ENCODE data around the gene TTLL8.

Gene TTLL8

DNA sequence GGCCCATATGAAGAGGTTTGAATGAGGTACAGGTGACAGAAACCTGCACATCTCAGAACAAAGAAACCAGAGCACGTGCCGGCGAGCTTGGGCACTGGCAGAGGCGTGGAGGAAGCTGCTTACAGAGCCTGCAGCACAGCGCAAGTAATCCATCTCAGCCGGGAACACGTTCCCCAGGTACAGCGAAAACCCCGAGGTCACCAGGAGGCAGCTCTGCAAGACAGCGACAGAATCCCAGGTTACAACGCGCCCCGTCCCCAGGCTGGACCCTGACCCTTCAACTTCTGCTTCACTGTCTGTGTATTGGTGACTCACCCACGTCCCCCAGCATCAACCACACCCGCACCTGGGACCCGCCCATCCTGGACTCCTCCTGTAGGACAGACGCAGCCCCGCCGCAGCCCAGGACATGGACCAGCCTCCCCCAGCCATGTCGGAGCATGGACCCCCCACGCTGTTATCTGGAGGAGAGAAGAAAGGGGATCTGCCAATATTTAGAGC, 24.9 kb upstream of the TTLL8 start:
- DNase-seq = no peak

DNA sequence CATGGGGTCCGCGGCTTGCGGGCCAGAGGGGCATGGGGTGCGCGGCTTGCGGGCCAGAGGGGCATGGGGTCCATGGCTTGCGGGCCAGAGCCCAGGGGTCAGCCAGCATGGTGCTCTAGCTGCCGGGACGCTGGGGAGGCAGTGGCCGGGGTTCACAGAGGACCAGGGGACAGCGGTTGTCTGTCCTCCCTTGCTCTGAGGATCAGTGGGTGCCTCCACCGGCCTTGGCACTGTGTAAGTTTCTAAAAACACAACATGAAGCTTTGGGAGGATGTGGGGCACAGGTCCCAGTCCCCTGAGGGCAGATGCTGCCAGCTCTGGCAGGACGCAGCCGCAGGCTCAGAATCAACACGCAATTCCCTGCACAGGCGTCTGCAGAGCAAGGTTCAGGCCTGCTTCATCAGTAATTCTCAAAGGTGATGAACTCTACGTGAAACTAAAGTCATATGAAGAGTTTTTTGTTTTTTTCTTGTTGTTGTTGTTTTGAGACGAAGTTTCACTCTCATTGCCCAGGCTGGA, 24.2 kb upstream of the TTLL8 start:
- DNase-seq = no peak

DNA sequence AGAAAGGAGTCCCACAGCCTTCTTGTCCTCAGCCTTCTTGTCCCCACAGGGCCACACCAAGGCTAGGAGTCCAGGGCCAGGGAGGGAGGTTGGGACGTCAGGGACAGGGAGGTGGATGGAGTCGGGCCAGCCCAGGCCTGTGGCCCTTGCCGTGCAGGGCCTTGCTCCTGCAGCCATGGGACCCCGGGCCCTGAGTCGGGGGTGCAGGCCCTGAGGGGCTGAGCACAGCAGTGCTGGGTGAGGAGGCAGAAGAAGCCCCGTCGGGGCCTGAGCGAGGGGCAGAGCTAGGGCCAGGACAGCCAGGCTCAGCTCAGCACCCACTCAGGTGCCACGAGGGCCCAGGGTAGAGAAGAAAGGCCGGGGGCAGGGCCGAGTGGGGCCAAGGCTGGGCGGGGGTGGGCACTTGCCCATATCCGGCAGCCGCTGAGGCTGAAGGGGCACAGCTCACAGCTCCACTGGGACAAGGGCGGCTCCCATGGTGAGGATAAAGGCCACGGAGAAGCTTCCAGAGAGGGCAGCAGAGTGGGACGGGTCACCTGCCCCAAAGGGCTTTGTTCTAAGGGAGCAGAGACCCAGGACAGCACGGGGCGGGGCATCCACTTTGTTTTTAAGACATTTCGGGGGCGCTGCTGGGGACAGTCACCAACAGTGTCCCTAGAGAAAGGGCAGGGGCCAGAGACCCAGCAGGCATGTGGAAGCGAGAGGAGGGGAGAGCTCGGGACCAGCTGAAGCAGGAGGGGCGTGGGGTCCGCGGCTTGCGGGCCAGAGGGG, 23.5 kb upstream of the TTLL8 start:
- DNase-seq = no peak

DNA sequence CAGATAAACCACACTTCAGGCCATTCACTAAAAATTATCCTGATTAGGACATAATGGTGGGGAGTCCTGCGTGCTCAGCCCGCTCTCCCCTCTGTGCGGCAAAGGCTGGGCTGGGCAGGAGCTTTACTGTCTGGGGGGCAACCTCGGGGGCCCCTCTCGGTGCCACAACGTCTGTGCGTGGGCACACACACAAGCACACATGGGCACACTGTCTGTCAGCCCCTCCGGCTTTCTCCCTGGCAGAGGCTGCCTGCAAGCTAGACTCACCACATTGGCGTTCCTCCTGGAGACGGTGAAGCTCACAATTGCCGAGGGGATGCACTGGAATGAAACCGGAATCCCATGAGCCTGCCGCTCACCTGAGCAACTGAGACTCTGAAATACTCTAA, 22.0 kb upstream of the TTLL8 start:
- DNase-seq = no peak

DNA sequence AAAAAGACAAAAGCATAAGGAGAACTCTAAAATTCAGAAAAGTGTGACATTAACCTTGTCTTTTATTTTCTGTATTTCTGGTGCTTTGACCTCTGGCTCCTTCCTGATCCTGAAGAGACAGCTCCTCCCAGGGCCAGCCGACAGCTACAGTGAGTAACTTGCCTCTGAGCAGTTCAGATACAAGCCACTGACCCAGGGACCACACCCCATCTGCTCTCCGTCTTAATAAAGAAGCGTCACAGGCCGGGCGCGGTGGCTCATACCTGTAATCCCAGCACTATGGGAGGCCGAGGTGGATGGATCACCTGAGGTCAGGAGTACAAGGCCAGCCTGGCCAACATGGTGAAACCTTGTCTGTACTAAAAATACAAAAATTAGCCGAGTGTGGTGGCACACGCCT, 20.7 kb upstream of the TTLL8 start:
- DNase-seq = no peak

DNA sequence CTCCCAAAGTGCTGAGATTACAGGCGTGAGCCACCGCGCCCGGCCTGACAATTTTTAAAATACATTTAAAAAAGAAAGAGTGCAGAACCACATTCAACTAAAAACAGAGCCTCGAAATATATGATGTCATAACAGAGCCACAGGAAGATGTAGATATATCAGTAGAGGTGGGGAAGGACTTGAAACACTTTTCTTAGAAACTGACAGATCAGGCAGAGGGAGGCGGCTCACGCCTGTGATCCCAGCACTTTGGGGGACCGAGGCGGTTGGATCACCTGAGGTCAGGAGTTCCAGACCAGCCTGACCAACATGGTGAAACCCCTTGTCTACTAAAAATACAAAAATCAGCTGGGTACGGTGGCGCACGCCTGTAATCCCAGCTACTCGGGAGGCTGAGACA, 20.1 kb upstream of the TTLL8 start:
- no peak for DNase-seq

DNA sequence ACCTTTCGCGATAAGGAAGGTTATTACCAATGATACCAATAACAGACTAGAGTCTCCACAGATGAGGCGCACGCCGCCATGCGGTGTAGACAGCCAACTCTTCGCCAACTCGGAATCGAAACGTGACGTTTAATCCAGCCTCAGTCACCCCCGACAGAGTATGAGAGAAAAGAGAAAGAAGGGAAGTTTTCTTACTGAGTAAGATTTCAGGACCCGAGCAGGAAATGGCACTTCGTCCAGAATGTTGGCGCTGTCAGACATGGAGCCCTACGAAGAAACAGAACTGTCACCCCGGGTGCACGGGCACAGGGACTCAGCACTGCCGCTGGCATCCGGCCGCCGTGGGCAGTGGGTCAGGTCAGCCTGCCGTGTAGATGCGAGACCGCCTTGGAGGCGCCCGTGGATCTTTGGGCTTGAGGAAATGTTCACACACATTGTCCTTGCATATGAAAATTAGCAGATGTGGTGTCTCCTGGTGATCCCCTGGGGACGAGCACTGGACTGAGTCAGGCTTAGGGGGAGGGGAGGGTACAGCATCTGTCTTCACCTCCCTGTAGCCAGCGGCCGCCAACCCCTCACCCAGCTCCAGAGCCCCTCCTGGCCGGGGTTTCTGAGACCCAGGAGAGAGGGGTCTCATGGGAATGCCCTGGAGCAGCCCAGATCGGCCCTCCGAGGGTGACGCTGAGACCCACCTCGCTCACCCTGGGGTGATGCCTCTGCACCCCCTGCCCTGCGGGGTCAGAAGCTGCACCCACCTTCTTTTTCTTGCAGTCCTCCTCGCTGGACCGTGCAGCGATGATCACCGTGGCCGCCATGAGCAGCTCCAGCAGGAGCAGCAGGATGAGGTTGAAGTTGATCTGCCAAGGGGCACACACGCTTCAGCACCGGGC, 18.8 kb upstream of the TTLL8 start:
- DNase-seq = no peak

GRCh38 chr22:50074551-50075530, 16.7 kb upstream of the TTLL8 start:
- DNase-seq = no peak

DNA sequence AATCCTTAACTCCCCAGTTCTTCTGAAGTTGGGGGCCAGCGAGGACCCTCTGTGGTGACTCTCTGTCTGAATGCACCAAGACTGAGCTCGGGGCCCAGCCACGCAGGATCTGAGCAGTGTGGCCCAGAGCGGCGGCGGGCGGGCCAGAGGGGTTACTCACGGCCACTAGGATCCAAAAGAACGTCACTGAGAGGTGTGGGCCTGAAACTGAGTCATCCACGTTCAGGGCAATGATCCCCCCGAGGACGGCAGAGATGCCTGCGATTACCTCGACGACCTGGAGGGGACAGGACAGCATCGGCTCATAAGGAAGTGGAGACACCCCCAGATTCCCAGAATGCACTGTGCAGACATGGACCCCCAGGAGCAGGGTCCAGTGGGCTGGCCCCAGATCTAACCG, 16.0 kb upstream of the TTLL8 start:
- DNase-seq = no peak

- DNase-seq = no peak
Measured at GRCh38 chr22:50072714-50073538, 14.8 kb upstream of the TTLL8 start.

GRCh38 chr22:50072167-50072555, 14.1 kb upstream of the TTLL8 start:
- no peak for DNase-seq

DNA sequence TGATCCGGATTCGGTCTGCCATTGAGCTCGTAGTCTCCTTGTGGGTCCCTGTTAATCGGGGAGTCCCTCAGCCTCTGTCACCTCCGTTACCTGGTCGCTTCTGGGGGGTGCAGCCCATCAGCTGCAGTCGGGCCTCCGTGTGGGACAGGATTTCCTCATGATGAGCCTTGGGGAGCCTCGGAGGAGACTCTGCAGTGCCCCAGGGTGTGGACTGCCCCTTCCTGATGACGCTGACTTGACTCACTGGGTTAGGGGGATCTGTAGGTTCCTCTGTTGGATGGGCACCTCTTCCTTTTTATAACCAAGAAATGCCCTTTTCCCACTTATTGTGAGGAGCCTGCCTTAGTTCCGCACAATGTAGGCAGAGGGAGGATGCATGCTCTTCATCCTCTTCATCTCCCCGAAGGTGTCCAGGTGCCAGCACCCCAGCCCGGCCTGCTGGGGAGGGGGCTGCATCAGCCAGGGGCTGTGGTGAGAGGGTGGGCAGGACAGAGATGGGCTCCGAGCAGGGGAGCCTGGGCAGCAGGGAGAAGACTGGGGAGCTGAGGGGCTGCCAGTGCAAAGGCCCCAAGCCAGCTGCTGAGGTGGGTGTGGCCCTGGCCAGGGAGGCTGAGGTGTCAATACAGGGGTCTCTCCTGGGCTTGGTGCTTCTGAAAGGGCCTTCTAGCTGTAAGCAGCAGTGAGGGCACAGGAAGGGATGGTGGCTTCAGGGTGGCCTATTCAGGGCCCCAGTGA, 13.5 kb upstream of the TTLL8 start:
- DNase-seq = no peak

DNA sequence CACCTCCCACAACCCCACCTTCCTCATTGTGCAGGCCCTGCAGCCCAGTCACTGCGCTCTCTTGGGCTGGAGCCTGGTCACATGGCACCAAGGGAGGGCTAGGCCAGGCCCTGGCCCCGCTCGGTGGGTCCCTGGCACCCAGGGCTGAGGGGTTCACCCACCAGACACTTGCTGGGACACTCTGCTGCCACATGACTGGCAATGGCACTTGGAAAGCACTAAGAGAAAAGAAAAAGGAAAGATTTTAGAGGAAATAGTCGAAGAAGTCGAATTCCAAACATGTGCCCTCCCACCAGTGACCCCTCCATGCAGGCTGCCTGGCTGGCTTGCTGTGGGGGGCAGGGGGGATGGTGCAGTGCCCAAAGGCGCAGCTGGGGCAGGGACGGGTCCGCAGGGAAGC, 12.3 kb upstream of the TTLL8 start:
- DNase-seq = no peak

DNA sequence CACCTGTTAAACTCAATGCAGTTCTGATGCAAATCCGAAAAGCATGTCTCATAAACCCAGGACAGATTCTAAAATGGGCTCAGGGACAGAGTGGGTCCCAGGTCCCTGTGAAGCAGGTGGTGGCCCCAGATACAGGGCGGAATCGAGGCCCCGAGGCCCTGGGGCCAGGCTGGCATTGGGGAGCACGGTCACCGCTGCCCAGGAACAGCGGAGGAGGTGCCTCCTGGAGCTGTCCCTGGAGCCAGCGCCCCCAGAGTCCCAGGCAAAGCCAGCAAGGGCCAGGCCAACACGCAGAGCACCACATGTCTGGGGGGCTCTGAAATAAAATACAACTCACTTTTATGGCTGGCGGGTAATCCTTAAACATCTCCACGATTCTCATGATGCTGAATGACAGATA, 10.0 kb upstream of the TTLL8 start:
- no peak for DNase-seq

GRCh38 chr22:50067244-50067643, 9.1 kb upstream of the TTLL8 start:
- no peak for DNase-seq

GRCh38 chr22:50064453-50064852, 6.4 kb upstream of the TTLL8 start:
- no peak for DNase-seq

DNA sequence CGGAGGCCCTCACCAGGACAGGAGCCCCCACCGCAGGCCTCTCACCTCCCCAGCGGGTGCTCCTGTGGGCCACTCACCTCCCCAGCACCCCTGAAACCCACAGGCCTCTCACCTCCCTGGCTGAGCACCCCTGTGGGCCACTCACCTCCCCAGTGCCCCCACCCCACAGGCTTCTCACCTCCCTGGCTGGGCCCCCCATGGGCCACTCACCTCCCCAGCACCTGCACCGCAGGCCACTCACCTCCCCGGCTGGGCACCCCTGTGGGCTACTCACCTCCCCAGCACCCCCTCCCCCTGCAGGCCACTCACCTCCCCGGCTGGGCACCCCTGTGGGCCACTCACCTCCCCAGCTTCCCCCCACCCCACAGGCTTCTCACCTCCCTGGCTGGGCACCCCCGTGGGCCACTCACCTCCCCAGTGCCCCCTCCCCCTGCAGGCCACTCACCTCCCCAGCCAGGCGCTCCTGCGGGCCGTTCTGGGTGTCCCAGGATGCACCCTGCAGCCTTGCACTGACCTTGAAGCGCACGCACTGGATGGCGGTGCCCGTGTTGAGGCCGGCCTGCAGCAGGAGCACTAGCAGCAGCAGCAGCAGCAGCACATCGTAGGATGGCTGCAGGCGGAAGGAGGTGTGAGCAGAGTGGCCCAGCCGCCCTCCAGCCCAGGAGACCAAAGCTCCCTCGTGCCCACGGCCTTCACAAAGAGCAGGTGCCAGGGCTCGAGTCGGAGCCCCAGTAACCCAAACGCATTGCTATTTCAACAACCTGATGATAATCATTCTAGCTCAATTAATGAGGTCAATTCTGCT, 5.7 kb upstream of the TTLL8 start:
- no peak for DNase-seq

DNA sequence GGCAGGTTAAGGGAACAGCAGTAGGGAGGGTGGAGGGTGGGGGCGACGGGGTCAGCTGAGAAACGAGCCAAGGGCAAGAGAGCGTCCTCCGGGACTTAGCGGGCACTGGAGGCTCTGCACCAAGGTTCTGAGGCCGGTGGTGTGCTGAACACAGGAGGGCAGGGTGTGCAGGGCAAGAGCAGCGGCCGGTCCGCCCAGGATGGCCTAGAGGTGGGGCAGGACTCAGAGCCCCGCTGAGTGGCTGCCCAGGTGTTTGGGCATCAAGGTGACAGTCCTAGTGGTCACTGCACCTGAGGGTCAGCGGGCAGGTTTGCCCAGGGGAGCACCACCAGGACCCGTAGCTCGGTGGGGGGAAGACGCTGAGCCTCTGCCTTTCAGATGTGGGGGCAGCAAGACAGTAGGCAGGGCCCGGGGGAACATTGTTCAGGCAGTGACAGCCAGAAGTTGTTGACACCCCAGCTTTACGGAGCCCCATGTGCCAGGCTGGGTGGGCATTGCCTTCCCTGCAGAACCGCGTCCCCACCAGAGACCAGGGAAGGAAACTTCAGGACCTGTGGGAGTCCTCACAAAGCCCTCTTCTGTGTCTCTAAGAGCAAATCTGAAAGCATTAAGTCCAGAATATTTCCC, 4.5 kb upstream of the TTLL8 start:
- no peak for DNase-seq

DNA sequence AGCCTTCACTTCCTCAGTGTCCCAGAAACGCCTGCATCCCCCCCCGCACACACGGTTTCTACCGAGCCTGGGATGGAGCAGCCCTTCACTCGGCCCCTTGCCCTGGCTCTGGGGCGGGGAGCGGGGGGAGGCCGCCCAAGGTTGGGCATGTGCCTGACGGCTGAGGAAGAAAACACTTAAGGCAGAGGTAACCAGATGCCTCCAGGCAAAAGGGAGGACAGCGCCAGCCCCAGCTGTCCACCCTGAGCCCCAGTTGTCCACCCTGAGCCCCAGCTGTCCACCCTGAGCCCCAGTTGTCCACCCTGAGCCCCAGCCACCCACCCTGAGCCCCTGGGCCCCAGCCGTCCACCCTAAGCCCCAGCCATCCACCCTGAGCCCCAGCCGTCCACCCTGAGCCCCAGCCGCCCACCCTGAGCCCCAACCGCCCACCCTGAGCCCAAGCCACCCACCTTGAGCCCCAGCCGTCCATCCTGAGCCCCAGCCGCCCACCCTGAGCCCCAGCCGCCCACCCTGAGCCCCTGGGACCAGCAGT, 3.8 kb upstream of the TTLL8 start:
- DNase-seq = no peak
